A375 (cell line): Measurements from ENCODE around the gene SIN3A. TPM values are rescaled to one million over a fixed set of nuclear protein-coding genes. Genes with fewer than 3 reads are reported as not detected.

Experiments
- small RNA-seq: library from RNA; depleted of rRNA; stranded (forward); fragments of <200 nt; gene quantifications from one replicate; pipeline ENCODE3, GENCODE V24; 2014
- total RNA-seq: library from RNA; depleted of rRNA; stranded (reverse); fragments of >200 nt; shearing (Covaris generic); gene quantifications from 2 replicates; pipeline ENCODE4 v1.2.3, GENCODE V29; 2014; rRNA removed

Gene SIN3A
- 31.0 and 40.1 TPM in 2 replicates for total RNA-seq

GRCh38 chr15:75451674-75452363 is at the start of gene SIN3A:
Gene SIN3A (minus strand): TSS chr15:75451690. CDS start chr15:75430375, 21,315 bp downstream.

GRCh38 chr15:75367913-75368688 is 83.4 kb downstream of the SIN3A start, which contains the start of gene MAN2C1:
Gene MAN2C1 (minus strand): TSS chr15:75368607. CDS start chr15:75368583, 24 bp downstream.

GRCh38 chr15:75346796-75347221 is 104.7 kb downstream of the SIN3A start, which contains the start of gene NEIL1:
Gene NEIL1 (plus strand): TSS chr15:75347039. CDS start chr15:75348906, 1,867 bp downstream.

GRCh38 chr15:75335705-75336355 is 115.7 kb downstream of the SIN3A start, which contains the start of gene COMMD4:
Gene COMMD4 (plus strand): TSS chr15:75336063. CDS start chr15:75336090, 27 bp downstream.

Small RNA genes within 50 kb of the gene (small RNA-seq; reads per million reads assigned to genes)
- not detected for gene AC105036.2

Other genes starting within 250 kb of the SIN3A start
- 14.2 and 14.7 TPM in 2 replicates for gene C15orf39, start 249.8 kb downstream of the SIN3A start, total RNA-seq
- 0.05 TPM in 1 of 2 replicates, not detected in the other for gene GOLGA6C, start 193.4 kb downstream of the SIN3A start, total RNA-seq
- gene GOLGA6D, start 168.9 kb downstream of the SIN3A start, total RNA-seq: not detected in 2 replicates
- 166 and 170 TPM in 2 replicates for gene COMMD4, start 115.6 kb downstream of the SIN3A start, total RNA-seq
- 3.8 and 9.4 TPM in 2 replicates for gene NEIL1, start 104.7 kb downstream of the SIN3A start, total RNA-seq
- 207 and 214 TPM in 2 replicates for gene MAN2C1, start 83.1 kb downstream of the SIN3A start, total RNA-seq
- gene PTPN9, start 127.6 kb upstream of the SIN3A start, total RNA-seq: 14.9 and 15.3 TPM in 2 replicates
- gene SNUPN, start 174.0 kb upstream of the SIN3A start, total RNA-seq: 28.7 and 29.4 TPM in 2 replicates
- 88.7 and 95.7 TPM in 2 replicates for gene IMP3, start 188.5 kb upstream of the SIN3A start, total RNA-seq
- gene SNX33, start 196.2 kb upstream of the SIN3A start, total RNA-seq: 9.1 and 9.2 TPM in 2 replicates